Nephron progenitor cell (in vitro differentiated cells): ENCODE data around the gene CAMTA1.

Source experiments
- DNase-seq: peaks from one replicate; pipeline ENCODE4 v3.0.0; 2021
- H3K27ac Mint-ChIP-seq: 2 replicates; pipeline ENCODE4 v1.8.0; 2021; ENCODE audit warnings: mild to moderate bottlenecking, moderate library complexity, mixed read lengths
- H3K27me3 Mint-ChIP-seq: 2 replicates; pipeline ENCODE4 v1.8.0; 2021; ENCODE audit warnings: mild to moderate bottlenecking, low read depth, mixed read lengths; ENCODE audit not compliant: poor library complexity
- H3K36me3 Mint-ChIP-seq: 2 replicates; pipeline ENCODE4 v1.8.0; 2021; ENCODE audit warnings: low read depth, mixed read lengths
- H3K4me1 Mint-ChIP-seq: 2 replicates; pipeline ENCODE4 v1.8.0; 2021; ENCODE audit warnings: mixed read lengths
- H3K4me3 Mint-ChIP-seq: 2 replicates; pipeline ENCODE4 v1.8.0; 2021; ENCODE audit warnings: mild to moderate bottlenecking, moderate library complexity, mixed read lengths
- H3K9me3 Mint-ChIP-seq: 2 replicates; pipeline ENCODE4 v1.8.0; 2021; ENCODE audit warnings: mild to moderate bottlenecking, moderate library complexity, mixed read lengths
- CTCF ChIP-seq: fragments of 200-600 bp; sonication (generic); IDR thresholded peaks from 2 replicates; pipeline ENCODE4 v1.5.0; 2021; ENCODE audit warnings: antibody characterized with exemption

Gene CAMTA1

GRCh38 chr1:7025013-7025412, 239.8 kb downstream of the CAMTA1 start:
- H3K4me1 Mint-ChIP-seq: peaks cover 10% of the 10 kb centered on the region
- no peak for DNase-seq
- H3K9me3 Mint-ChIP-seq: no peaks in the 10 kb centered on the region
- peaks cover 18% of the 10 kb centered on the region for H3K27me3 Mint-ChIP-seq
- no peak overlapping the region for H3K27ac Mint-ChIP-seq
- TF ChIP-seq CTCF: no peak
- H3K36me3 Mint-ChIP-seq: no peaks in the 10 kb centered on the region
- no peak overlapping the region for H3K4me3 Mint-ChIP-seq

DNA sequence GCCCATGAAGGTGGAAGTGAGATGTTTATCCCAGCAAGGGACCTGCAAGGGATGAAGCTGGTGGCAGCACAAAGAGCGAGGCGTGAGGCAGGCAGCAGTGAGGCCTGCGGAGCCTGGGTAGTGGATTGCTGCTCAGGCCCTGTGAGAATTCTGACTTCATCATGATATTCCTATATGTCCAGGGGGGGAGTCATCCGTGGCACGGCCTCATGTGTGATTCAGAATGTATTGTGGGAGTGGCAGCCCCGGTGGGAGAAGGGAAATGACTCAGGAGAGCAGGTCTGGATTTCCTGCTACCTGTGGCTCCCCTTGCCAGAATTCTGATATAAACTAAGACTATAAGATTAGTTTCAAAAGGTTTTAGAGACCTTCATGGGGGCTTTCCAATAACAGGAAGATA, 240.9 kb downstream of the CAMTA1 start:
- Mint-ChIP-seq H3K4me3 (no peak overlapping the region), H3K36me3 (no peaks in the 10 kb centered on the region)

GRCh38 chr1:7032992-7033391, 247.7 kb downstream of the CAMTA1 start:
- no peak for DNase-seq
- Mint-ChIP-seq H3K9me3 (peaks cover 27% of the 10 kb centered on the region), H3K27me3 (peaks cover 25% of the 10 kb centered on the region), H3K4me1 (no peaks in the 10 kb centered on the region), H3K27ac (no peak overlapping the region), H3K4me3 (no peak overlapping the region), H3K36me3 (no peaks in the 10 kb centered on the region)
- TF ChIP-seq CTCF: no peak

More for the DNA sequence above, 240.9 kb downstream of the CAMTA1 start:
- TF ChIP-seq CTCF: no peak
- H3K4me1 Mint-ChIP-seq: peaks cover 10% of the 10 kb centered on the region
- peaks cover 2% of the 10 kb centered on the region for H3K9me3 Mint-ChIP-seq
- H3K27ac Mint-ChIP-seq: no peak overlapping the region
- peaks cover 14% of the 10 kb centered on the region for H3K27me3 Mint-ChIP-seq
- no peak for DNase-seq

DNA sequence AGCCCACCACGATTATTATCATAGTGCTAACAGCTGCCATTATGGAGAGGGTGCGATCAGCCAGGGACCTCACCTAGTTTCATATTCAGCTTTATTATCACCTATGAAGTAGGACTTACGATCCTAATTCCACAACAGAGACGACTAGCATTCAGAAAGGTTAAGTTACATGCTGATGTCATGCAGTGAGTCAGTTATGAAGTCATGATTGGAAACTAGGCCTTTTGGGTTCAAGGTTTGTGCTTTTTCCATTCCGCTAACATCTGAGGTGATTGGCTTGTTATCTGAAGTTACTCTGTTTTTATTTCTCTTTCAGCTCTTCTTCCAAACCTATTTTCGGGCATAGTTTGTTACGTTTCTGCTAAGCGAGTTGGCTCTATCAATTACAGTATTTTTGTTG, 251.1 kb downstream of the CAMTA1 start:
- Mint-ChIP-seq H3K27me3 (peaks cover 19% of the 10 kb centered on the region), H3K27ac (no peak overlapping the region), H3K36me3 (no peaks in the 10 kb centered on the region), H3K4me1 (no peaks in the 10 kb centered on the region), H3K9me3 (peaks cover 23% of the 10 kb centered on the region), H3K4me3 (no peak overlapping the region)
- no peak for TF ChIP-seq CTCF
- DNase-seq: no peak

- no peak overlapping the region for H3K27ac Mint-ChIP-seq
- peaks cover 6% of the 10 kb centered on the region for H3K4me1 Mint-ChIP-seq
- H3K36me3 Mint-ChIP-seq: no peaks in the 10 kb centered on the region
- no peak for DNase-seq
- H3K9me3 Mint-ChIP-seq: no peaks in the 10 kb centered on the region
- H3K27me3 Mint-ChIP-seq: peaks cover 16% of the 10 kb centered on the region
- TF ChIP-seq CTCF: no peak
- H3K4me3 Mint-ChIP-seq: no peak overlapping the region
Observed at GRCh38 chr1:7039590-7040220, 254.5 kb downstream of the CAMTA1 start.

- Mint-ChIP-seq H3K27ac (no peak overlapping the region), H3K36me3 (no peaks in the 10 kb centered on the region), H3K9me3 (no peaks in the 10 kb centered on the region), H3K4me3 (no peak overlapping the region), H3K4me1 (peaks cover 9% of the 10 kb centered on the region), H3K27me3 (peaks cover 19% of the 10 kb centered on the region)
- no peak for TF ChIP-seq CTCF
- DNase-seq: no peak
Observed at GRCh38 chr1:7040969-7041695, 255.9 kb downstream of the CAMTA1 start.
